GM12878 (cell line): ENCODE results near the gene CFAP299. TPM values are rescaled to one million over a fixed set of nuclear protein-coding genes. Genes with fewer than 3 reads are reported as not detected.

Source experiments
- ATAC-seq: fragments of 200-7000 bp; cut with Tn5 transposase; 3 replicates; pipeline ENCODE4 v1.9.1; 2020; ENCODE audit warnings: mild to moderate bottlenecking, moderate library complexity
- BruUV-seq: library from RNA; stranded (reverse); fragments of 400-500 nt; replicated peaks from 2 replicates; lab custom pipeline; 2021; lab: Mats Ljungman, UMichigan
- CTCF ChIA-PET: fragments of 300-600 bp; sonication (Branson Sonifier 250); formaldehyde crosslinking; extraction: SDS; loops from one replicate; lab custom pipeline; 2021; ENCODE audit warnings: inconsistent platforms; lab: Yijun Ruan, JAX
- POLR2A ChIA-PET: fragments of 350-600 bp; formaldehyde crosslinking; extraction: SDS; loops from one replicate; lab custom pipeline; 2021; ENCODE audit warnings: inconsistent platforms; lab: Charles Lee
- RAD21 ChIA-PET: fragments of 300-600 bp; sonication (Branson Sonifier 250); formaldehyde crosslinking; loops from one replicate; lab custom pipeline; 2023; ENCODE audit warnings: antibody characterized with exemption; ENCODE audit not compliant: unreplicated experiment; lab: Charles Lee
- SMC1A ChIA-PET: fragments of 300-600 bp; sonication (Branson Sonifier 250); formaldehyde crosslinking; loops from one replicate; lab custom pipeline; 2023; ENCODE audit not compliant: unreplicated experiment, uncharacterized antibody; lab: Charles Lee
- DNase-seq: peaks from one replicate; pipeline ENCODE4 v3.0.0-alpha.2; 2011; ENCODE audit warnings: low read depth, low spot score
- FAIRE-seq: peaks from 3 replicates; lab custom pipeline; 2011; peaks lifted over from hg19 to GRCh38; lab: Jason Lieb, UNC
- H2AFZ ChIP-seq: 2 replicates; pipeline ENCODE4 v1.6.0; 2011; ENCODE audit warnings: low read depth, low read length, control low read depth; ENCODE audit not compliant: control insufficient read depth
- H3K27ac ChIP-seq: 2 replicates; pipeline ENCODE4 v1.5.1; 2011; ENCODE audit warnings: control low read depth; ENCODE audit not compliant: control insufficient read depth, insufficient read depth
- H3K27me3 ChIP-seq, 2 experiments: replicated peaks in 1 of 2; 2 replicates each; pipeline versions ENCODE4 v1.6.0 to v1.6.1; 2011; ENCODE audit warnings: low read length in 1 of 2; ENCODE audit not compliant: control insufficient read depth in 2 of 2, insufficient read depth in 2 of 2
- H3K36me3 ChIP-seq, 2 experiments: 2 replicates each; pipeline ENCODE4 v1.5.1; 2011; ENCODE audit warnings: low read length in 1 of 2; ENCODE audit not compliant: control insufficient read depth in 2 of 2, insufficient read depth in 2 of 2
- H3K4me1 ChIP-seq: 2 replicates; pipeline ENCODE4 v1.6.1; 2011; ENCODE audit warnings: mild to moderate bottlenecking, low read length, moderate library complexity, mixed read lengths; ENCODE audit not compliant: control insufficient read depth, insufficient read depth
- H3K4me2 ChIP-seq: 2 replicates; pipeline ENCODE4 v1.6.0; 2011; ENCODE audit warnings: control low read depth; ENCODE audit not compliant: control insufficient read depth, insufficient read depth
- H3K4me3 ChIP-seq: fragments of 200-600 bp; sonication (generic); 2 replicates; pipeline ENCODE4 v1.5.1; 2016
- H3K79me2 ChIP-seq: 2 replicates; pipeline ENCODE4 v1.6.0; 2011; ENCODE audit warnings: low read length; ENCODE audit not compliant: control insufficient read depth, insufficient read depth
- H3K9ac ChIP-seq: 2 replicates; pipeline ENCODE4 v1.8.0; 2011; ENCODE audit warnings: low read length, control low read depth, mixed read lengths; ENCODE audit not compliant: control insufficient read depth, insufficient read depth
- H3K9me3 ChIP-seq: replicated peaks from 3 replicates; pipeline ENCODE4 v1.5.1; 2011; ENCODE audit warnings: mild to moderate bottlenecking, low read length; ENCODE audit not compliant: control insufficient read depth, insufficient read depth
- H4K20me1 ChIP-seq: 2 replicates; pipeline ENCODE4 v1.6.0; 2011; ENCODE audit not compliant: control insufficient read depth, insufficient read depth
- BACH1 ChIP-seq: fragments of 450-650 bp; IDR thresholded peaks from 2 replicates; pipeline ENCODE4 v1.6.1; 2017; ENCODE audit warnings: mild to moderate bottlenecking, borderline replicate concordance
- CHD4 ChIP-seq: fragments of 200-600 bp; sonication (generic); IDR thresholded peaks from 2 replicates; pipeline ENCODE4 v1.6.1; 2016; ENCODE audit warnings: mild to moderate bottlenecking
- CUX1 ChIP-seq: IDR thresholded peaks from 2 replicates; pipeline ENCODE4 v1.6.1; 2012; ENCODE audit warnings: improper control_type of control experiment, low read depth, low read length; ENCODE audit not compliant: insufficient replicate concordance
- DPF2 ChIP-seq: fragments of 450-650 bp; IDR thresholded peaks from 2 replicates; pipeline ENCODE4 v1.6.1; 2017; ENCODE audit warnings: mild to moderate bottlenecking
- FOXK2 ChIP-seq: fragments of 450-650 bp; IDR thresholded peaks from 2 replicates; pipeline ENCODE4 v1.6.1; 2017; ENCODE audit warnings: mild to moderate bottlenecking, moderate library complexity
- HCFC1 ChIP-seq: fragments of 150-350 bp; IDR thresholded peaks from 2 replicates; pipeline ENCODE4 v1.6.1; 2014; ENCODE audit warnings: low read length
- KDM1A ChIP-seq: fragments of 200-600 bp; sonication (generic); IDR thresholded peaks from 2 replicates; pipeline ENCODE4 v1.6.1; 2016; ENCODE audit warnings: borderline replicate concordance
- POLR2A ChIP-seq: IDR thresholded peaks from 2 replicates; pipeline ENCODE4 v1.6.1; 2011; ENCODE audit warnings: low read depth, mild to moderate bottlenecking, low read length
- RB1 ChIP-seq: fragments of 450-650 bp; formaldehyde crosslinking; IDR thresholded peaks from 2 replicates; pipeline ENCODE4 v1.6.1; 2017; ENCODE audit warnings: mild to moderate bottlenecking, borderline replicate concordance
- SUZ12 ChIP-seq: fragments of 200-600 bp; sonication (generic); IDR thresholded peaks from one replicate; pipeline ENCODE4 v1.6.1; 2018; ENCODE audit warnings: antibody characterized with exemption, mild to moderate bottlenecking; ENCODE audit not compliant: unreplicated experiment
- TARDBP ChIP-seq: IDR thresholded peaks from 2 replicates; pipeline ENCODE4 v1.6.1; 2016; ENCODE audit warnings: borderline replicate concordance
- TCF12 ChIP-seq: IDR thresholded peaks from 2 replicates; pipeline ENCODE4 v1.6.1; 2011; ENCODE audit warnings: low read depth, mild to moderate bottlenecking, low read length
- TCF3 ChIP-seq: IDR thresholded peaks from 2 replicates; pipeline ENCODE4 v1.6.1; 2012; ENCODE audit warnings: low read depth, mild to moderate bottlenecking, low read length, borderline replicate concordance; ENCODE audit not compliant: insufficient read depth
- TCF7 ChIP-seq: IDR thresholded peaks from 2 replicates; pipeline ENCODE4 v1.6.1; 2014; ENCODE audit warnings: antibody characterized with exemption, borderline replicate concordance
- ZBED1 ChIP-seq: IDR thresholded peaks from 2 replicates; pipeline ENCODE4 v1.6.1; 2016; ENCODE audit warnings: borderline replicate concordance
- ZNF274 ChIP-seq: IDR thresholded peaks from one replicate; pipeline ENCODE4 v1.8.0; 2011; ENCODE audit not compliant: insufficient read length, insufficient read depth
- WGBS: methylation state at CpG from one replicate; pipeline ENCODE4 v1.1.6; 2016; ENCODE audit warnings: low lambda C conversion rate; ENCODE audit not compliant: insufficient replicate concordance, insufficient coverage; ENCODE audit errors: missing lambda C conversion rate; 5-methylcytosine and 5-hydroxymethylcytosine counted together
- in situ Hi-C: fragments of 300-500 bp; cut with MboI; formaldehyde crosslinking; loops from 9 replicates; pipeline ENCODE4 v1.14.3; 2018; ENCODE audit warnings: mixed read lengths
- intact Hi-C: fragments of 100-400 bp; cut with micrococcal nuclease; formaldehyde crosslinking; loops from one replicate; pipeline ENCODE4 v1.14.2; 2022; ENCODE audit not compliant: unreplicated experiment
- polyA plus RNA-seq, 11 experiments: library from polyadenylated mRNA; depleted of rRNA in 4 of 11; unstranded in 6 of 11; stranded (reverse) in 5 of 11; fragments of >200 nt; fragmentation: Nextera tagmentation in 4 of 11; fragmentation: Illumina TruSeq in 1 of 11; extraction: Ambion mirVana in 4 of 11; extraction: Trizol in 1 of 11; gene quantifications; 1 replicate in 1 of 11; 2 replicates in 10 of 11; pipeline versions ENCODE4 v1.2.1 to v1.2.3, GENCODE V29; 2011 to 2016; ENCODE audit warnings: inconsistent platforms in 2 of 11, missing spikeins in 2 of 11, low read depth in 1 of 11
- total RNA-seq, 4 experiments: library from RNA; depleted of rRNA in 3 of 4; stranded (reverse); fragments of >200 nt in 3 of 4; fragmentation: Illumina TruSeq in 1 of 4; extraction: Trizol in 1 of 4; gene quantifications; 2 replicates each; pipeline versions ENCODE4 v1.2.1 to v1.2.3, GENCODE V29; 2013 to 2021

The CFAP299 gene
- total and polyA plus RNA-seq, 10 of the 15 experiments (the other 5 are each of a cell fraction or from before 2014, with no cell fraction given) = 0.06 to 0.34 TPM; not detected in 8

GRCh38 chr4:80387390-80388283, 52.1 kb downstream of the CFAP299 start:
- 54% methylated on average over 11 of the region's 11 CpGs for WGBS
- CTCF ChIA-PET = no interaction called here
- no peak for TF ChIP-seq KDM1A
- TF ChIP-seq HCFC1 = no peak
- TF ChIP-seq RB1 = no peak
- no peak for TF ChIP-seq SUZ12
- no peak for TF ChIP-seq TCF3
- TF ChIP-seq DPF2 = no peak
- no peak for TF ChIP-seq TARDBP
- TF ChIP-seq ZNF274 = no peak
- TF ChIP-seq CHD4 = no peak
- TF ChIP-seq CUX1 = no peak
- TF ChIP-seq TCF12 = no peak
- no peak for TF ChIP-seq TCF7
- no peak for TF ChIP-seq FOXK2
- no peak for TF ChIP-seq ZBED1
- TF ChIP-seq BACH1 = no peak
- no peak for TF ChIP-seq POLR2A

More at GRCh38 chr4:80387390-80388283, 52.1 kb downstream of the CFAP299 start:
- FAIRE-seq (no peak), DNase-seq (no peak), ATAC-seq (no peak)
- Histone ChIP-seq H4K20me1 (no peaks in the 10 kb centered on the region), H3K4me1 (no peaks in the 10 kb centered on the region), H3K36me3 (no peaks in the 10 kb centered on the region), H2AFZ (no peak overlapping the region), H3K9ac (no peak overlapping the region), H3K4me3 (no peak overlapping the region), H3K4me2 (no peak overlapping the region), H3K27me3 (no peaks in the 10 kb centered on the region), H3K27ac (no peak overlapping the region), H3K79me2 (no peaks in the 10 kb centered on the region), H3K9me3 (no peaks in the 10 kb centered on the region; the same call in 2 of the 3 replicates)
- POLR2A ChIA-PET = no interaction called here
- intact Hi-C loops = no loop called here
- RAD21 ChIA-PET = no interaction called here
- BruUV-seq = no TSS peak
- SMC1A ChIA-PET = no interaction called here
- in situ Hi-C loops = no loop called here
